ENCODE results near the gene IP6K2.

The IP6K2 gene

GRCh38 chr3:48644898-48645760 lies 71.9 kb downstream of the IP6K2 start:
- Histone ChIP-seq H3K27me3 (ENCODE audit: insufficient read depth, insufficient read length) (no peaks in the 10 kb centered on the region), H3K9ac (ENCODE audit: insufficient read length, low read depth) (no peak overlapping the region), H3K4me1 (ENCODE audit: insufficient read depth, insufficient read length) (no peaks in the 10 kb centered on the region), H3K4me3 (ENCODE audit: insufficient read length, low read depth) (no peak overlapping the region), H3K36me3 (ENCODE audit: insufficient read depth, insufficient read length, low read length) (peaks cover 54% of the 10 kb centered on the region), H3K9me3 (ENCODE audit: insufficient read depth, low read length) (no peaks in the 10 kb centered on the region)
- no peak for DNase-seq (ENCODE audit: low read depth, low spot score)
- TF ChIP-seq YY1 (IDR thresholded peaks at IDR 0.05; ENCODE audit: insufficient read depth, insufficient read length) = no peak
- no peak for TF ChIP-seq SUZ12 (IDR thresholded peaks at IDR 0.05; ENCODE audit: extremely low read depth, insufficient read depth, insufficient read length)
- no peak for TF ChIP-seq ZNF274 (IDR thresholded peaks at IDR 0.05; ENCODE audit: low read depth, low read length)

GRCh38 chr3:48642605-48643004 lies 74.4 kb downstream of the IP6K2 start:
- TF ChIP-seq YY1 (IDR thresholded peaks at IDR 0.05; ENCODE audit: insufficient read depth, insufficient read length) = no peak
- no peak for TF ChIP-seq ZNF274 (IDR thresholded peaks at IDR 0.05; ENCODE audit: low read depth, low read length)
- TF ChIP-seq SUZ12 (IDR thresholded peaks at IDR 0.05; ENCODE audit: extremely low read depth, insufficient read depth, insufficient read length) = no peak
- Histone ChIP-seq H3K36me3 (ENCODE audit: insufficient read depth, insufficient read length, low read length) (peaks cover 62% of the 10 kb centered on the region), H3K4me3 (ENCODE audit: insufficient read length, low read depth) (no peak overlapping the region)

GRCh38 chr3:48641396-48641795 lies 75.6 kb downstream of the IP6K2 start:
- Histone ChIP-seq H3K9me3 (ENCODE audit: insufficient read depth, low read length) (no peaks in the 10 kb centered on the region), H3K4me3 (ENCODE audit: insufficient read length, low read depth) (no peak overlapping the region), H3K36me3 (ENCODE audit: insufficient read depth, insufficient read length, low read length) (peaks cover 60% of the 10 kb centered on the region), H3K4me1 (ENCODE audit: insufficient read depth, insufficient read length) (peaks cover 11% of the 10 kb centered on the region), H3K27me3 (ENCODE audit: insufficient read depth, insufficient read length) (no peaks in the 10 kb centered on the region), H3K9ac (ENCODE audit: insufficient read length, low read depth) (no peak overlapping the region)
- DNase-seq (ENCODE audit: low read depth, low spot score) = no peak
- no peak for TF ChIP-seq SUZ12 (IDR thresholded peaks at IDR 0.05; ENCODE audit: extremely low read depth, insufficient read depth, insufficient read length)
- no peak for TF ChIP-seq YY1 (IDR thresholded peaks at IDR 0.05; ENCODE audit: insufficient read depth, insufficient read length)
- no peak for TF ChIP-seq ZNF274 (IDR thresholded peaks at IDR 0.05; ENCODE audit: low read depth, low read length)

More at GRCh38 chr3:48642605-48643004, 74.4 kb downstream of the IP6K2 start:
- Histone ChIP-seq H3K4me1 (ENCODE audit: insufficient read depth, insufficient read length) (peaks cover 3% of the 10 kb centered on the region), H3K9me3 (ENCODE audit: insufficient read depth, low read length) (no peaks in the 10 kb centered on the region), H3K9ac (ENCODE audit: insufficient read length, low read depth) (no peak overlapping the region), H3K27me3 (ENCODE audit: insufficient read depth, insufficient read length) (no peaks in the 10 kb centered on the region)
- DNase-seq (ENCODE audit: low read depth, low spot score) = no peak

GRCh38 chr3:48639944-48640606 lies 76.9 kb downstream of the IP6K2 start:
- H3K27me3 ChIP-seq (ENCODE audit: insufficient read depth, insufficient read length) = no peaks in the 10 kb centered on the region
- peaks cover 11% of the 10 kb centered on the region for H3K4me1 ChIP-seq (ENCODE audit: insufficient read depth, insufficient read length)
- peaks cover 51% of the 10 kb centered on the region for H3K36me3 ChIP-seq (ENCODE audit: insufficient read depth, insufficient read length, low read length)
- no peaks in the 10 kb centered on the region for H3K9me3 ChIP-seq (ENCODE audit: insufficient read depth, low read length)
- no peak overlapping the region for H3K9ac ChIP-seq (ENCODE audit: insufficient read length, low read depth)
- no peak overlapping the region for H3K4me3 ChIP-seq (ENCODE audit: insufficient read length, low read depth)
- DNase-seq (ENCODE audit: low read depth, low spot score) = no peak
- TF ChIP-seq ZNF274 (IDR thresholded peaks at IDR 0.05; ENCODE audit: low read depth, low read length) (no peak), SUZ12 (IDR thresholded peaks at IDR 0.05; ENCODE audit: extremely low read depth, insufficient read depth, insufficient read length) (no peak), YY1 (IDR thresholded peaks at IDR 0.05; ENCODE audit: insufficient read depth, insufficient read length) (no peak)
